Measurements from ENCODE around the gene AMACR.

The AMACR gene

DNA sequence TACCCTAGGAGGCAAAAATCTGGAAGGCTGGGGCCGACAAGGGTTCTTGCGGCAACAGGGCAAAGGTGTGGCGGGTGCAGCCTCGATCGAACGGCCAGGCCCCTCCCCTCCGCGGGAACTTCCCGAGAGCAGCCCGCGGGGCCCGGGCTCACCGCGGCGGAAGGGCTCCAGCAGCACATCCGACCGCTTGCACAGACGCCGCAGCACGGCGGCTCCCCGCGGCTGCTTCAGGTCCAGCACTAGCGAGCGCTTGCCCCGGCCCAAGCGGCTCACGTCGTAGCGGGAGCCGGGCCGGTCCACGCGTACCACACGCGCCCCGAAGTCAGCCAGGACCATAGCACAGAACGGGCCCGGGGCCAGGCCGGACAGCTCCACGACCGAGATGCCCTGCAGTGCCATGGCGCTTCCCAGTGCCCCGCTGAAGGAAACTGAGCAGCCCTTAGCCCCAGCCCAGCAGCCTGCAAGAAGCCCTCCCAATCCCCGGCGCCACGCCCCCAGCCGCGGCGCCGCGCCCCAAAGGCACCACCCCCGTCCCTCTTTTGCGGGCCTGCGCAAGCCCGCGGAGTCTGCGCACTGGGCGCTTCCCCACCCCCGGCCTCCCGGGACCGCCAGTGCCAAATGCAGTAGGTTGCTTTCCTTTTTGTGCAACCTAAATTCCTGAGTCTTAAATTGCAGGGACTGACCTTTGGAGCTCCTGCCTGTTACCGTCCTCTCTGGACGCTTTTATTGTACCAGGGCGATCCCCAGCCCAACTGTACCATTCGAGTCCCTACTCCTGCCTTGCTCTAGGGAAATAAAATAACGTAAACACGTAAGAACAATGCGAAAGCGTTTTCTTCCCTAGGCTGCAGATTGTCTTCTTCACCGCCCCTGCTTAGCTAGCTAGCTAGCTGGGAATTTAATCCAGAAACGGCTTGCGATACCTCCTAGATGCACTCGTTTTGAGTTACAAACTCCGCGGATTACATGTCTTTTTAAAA lies at the start of gene AMACR:
Gene AMACR, minus strand, starts transcription at position 430 of the 980 bp plus-strand sequence. Its CDS starts 31 bp downstream, at position 399.
- peak; percentile 95 for DNase-seq

DNA sequence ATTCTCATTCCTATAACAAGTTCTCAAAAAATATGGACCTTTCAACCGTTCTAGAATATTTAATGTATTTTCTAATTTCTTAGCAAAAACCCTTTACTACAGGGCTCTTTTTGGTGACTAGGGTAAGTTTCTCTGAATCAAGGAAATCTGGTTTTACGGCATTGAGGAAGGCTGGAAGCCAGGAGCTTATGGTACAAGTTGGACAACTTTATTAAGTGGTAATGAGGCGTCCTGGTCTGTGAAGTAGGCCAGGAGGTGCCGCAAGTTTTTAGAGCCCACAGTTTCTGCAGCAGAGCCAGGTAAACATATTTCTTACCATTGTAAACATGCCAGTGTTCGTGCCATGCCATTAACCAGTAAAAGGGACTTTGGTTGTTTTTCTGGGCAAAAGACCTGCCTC lies 49.7 kb upstream of the AMACR start:
- no peak for DNase-seq

DNA sequence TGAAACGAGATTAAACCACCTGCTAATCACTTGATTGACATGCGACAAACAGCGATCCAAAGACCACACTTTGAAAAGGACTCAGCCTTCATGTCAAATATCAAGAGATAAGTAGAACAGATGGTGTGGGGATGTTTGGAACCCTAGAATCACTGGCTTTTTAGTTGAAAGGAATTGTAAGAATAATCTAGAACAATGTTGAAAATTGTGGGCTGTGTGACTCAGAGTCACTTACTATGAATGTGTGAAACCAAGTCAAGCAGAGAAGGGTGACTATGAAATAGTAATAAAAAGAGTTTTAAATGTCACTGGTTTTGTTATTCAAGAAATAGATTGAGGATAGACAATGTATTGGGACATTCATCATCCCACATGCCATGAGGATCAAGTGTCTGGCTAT lies 49.3 kb upstream of the AMACR start:
- no peak for DNase-seq

DNA sequence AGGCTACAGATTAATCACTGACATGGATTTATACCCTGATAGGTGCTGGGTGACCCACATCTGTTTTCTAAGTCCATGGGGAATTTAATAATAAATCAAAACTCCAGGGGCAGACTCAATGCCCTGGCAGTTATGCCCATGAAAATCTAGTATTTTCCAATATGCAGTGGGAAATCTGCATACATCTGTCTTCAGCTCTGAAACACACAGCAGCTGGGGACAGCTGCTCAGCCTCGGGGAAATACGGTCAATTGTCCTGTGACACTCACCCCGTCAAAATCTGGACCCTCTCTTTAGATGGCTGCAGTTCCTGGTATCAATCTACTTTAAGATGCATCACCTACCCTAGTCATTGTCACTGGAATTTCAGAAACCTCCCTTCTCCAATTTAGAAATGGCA lies 47.8 kb upstream of the AMACR start:
- DNase-seq, result no peak

DNA sequence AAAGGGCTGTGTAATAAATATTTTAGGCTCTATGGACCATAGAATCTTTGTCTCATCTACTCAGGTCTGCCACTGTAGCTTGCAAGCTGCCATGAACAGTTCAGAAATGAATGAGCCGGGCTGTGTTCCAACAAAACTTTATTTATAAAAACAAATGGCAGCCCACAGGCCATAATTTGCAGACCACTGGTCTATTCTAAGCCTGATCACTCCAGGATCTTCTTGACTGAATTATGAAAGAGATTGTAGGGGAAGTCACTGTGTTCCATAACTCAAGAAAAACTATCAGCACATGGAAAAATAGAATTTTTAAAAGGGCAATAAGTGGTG lies 46.5 kb upstream of the AMACR start:
- DNase-seq, result no peak

DNA sequence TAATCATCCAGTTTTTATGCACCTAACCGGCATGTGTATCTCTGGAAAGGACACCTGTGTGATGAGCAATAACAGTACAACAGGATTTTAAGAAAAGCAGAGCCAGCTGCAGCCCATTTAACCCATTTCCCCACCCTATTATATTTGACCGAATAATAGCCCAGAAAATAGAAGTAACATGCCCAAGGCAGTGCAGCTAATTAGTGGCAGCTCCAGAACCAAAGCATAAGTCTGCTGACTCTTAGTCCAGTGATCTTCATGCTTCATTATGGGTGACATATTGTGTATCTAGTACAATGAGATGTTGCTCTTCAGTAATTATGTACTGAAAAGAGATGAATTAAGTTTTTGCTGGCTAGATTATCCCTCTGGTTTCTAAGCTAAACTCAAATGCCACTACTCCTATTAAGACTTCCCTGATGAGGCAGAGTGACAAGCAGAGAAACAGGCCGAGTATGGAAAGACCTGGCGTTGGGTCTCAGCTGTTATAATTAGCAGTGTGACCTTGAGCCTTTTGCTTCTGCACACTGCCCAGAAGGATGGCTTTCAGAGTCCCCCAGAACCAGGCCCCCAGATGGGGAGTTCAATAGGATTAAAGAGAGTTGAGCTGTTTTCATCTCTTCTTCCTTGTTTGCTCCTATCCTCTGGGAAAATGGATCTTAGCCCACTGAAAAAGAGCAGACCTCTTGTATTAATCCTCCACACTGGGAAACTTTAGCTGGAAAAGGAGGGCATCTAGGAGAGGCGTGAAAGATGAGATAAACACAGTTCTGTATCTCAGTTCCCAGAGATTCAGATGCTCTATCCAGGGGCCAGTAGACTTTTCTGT lies 45.9 kb upstream of the AMACR start:
- DNase-seq, result no peak

DNA sequence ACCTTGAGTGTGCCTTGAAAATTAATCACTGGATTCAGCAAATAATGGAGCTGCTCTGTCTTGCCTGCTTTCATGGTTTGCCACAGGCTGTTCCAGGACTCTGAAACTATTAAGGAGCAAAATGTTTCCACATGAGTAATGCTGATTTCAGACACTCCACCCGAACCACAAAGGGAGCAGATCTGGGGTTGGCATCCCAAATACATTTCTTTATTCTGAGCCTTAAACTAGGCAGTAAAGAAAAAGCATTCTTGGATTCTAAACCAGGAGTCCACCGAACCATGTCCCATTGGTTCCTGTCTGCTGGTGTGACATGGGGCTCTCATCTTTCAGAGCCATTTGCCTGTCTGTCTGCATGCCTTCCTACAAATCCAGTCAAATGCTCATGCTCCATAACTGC lies 45.3 kb upstream of the AMACR start:
- DNase-seq, result no peak

DNA sequence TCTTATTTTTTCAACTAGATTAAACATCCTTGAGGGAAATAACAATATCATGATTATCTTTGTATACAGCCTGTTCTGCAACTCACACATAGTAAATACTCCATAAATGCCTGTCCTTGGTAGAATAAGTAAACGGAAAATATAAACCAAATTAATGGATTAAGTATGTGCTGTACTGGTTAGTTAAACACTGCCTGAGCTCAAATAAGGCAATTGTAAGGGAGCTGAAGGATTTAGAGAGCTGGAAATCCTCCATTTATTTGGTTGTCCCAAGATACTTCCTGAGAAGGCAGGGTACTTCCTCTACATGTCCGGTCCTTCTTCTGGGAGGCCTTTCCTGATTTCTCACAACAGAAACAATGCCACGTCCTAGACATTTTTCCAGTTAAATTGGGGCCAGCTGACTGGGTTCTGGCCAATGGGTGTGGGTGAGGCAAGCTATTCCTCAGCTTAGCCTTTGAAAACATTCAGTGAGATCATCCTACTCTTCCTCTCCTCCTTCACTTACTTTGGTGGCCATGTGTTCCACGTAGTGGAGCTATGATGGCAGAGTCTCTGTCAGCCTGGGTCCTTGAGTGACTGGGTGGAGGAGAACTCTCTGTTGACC lies 43.6 kb upstream of the AMACR start:
- no peak for DNase-seq

DNA sequence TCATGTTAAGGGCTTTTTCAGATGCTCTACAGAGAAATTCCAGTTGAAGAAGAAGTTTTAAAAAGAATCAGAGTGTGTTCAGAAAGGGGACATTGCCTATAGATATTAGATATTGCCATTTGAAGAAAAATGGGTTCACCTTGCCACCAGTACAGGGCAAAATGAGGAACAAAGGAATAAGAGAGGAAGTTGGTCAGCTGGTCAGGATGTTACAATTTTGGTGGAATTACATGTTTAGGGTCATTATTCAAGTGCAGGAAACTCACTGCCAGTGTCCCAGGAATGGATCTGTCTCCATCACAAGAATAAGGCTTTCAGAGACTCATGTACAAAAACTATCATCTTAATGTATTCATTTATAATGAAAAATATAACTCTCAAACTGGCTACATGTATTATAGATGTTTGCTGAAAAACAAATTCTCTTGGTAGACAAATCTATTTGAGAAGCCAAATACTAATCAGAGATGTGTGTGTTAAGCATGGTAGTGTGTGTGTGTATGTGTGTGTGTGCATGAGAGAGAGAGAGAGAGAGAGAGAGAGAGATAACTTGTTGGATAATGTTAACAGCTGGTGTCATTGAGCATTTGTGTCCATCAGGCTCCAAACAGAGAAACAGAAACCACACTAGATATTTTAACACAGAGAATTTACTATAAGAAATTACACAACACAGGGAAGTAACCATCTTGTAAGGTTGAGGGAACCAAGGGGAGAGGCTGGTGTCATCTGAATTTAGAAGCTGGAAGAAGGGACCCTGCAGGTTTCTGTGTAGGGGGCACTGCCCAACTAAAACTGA lies 40.1 kb upstream of the AMACR start:
- DNase-seq, result no peak

DNA sequence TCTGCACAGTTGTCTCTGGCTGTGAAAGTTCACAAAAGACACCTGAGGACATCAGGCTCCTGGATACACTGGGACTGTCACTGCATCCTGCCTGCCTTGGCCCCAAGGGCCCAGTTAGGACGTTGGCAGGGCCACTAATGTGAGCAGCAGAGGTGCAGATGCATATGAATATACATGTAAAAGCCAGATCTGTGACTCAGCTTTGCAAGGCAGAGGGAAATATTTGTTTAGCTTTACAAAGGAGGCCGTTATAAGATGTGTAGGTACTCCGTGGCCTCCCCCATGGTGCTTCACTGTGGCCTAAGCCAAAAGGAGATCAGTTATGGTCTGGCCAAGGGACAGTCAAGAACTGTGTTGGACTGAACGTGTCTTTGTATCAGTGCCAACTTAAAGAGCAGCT lies 39.3 kb upstream of the AMACR start:
- DNase-seq, result no peak

DNA sequence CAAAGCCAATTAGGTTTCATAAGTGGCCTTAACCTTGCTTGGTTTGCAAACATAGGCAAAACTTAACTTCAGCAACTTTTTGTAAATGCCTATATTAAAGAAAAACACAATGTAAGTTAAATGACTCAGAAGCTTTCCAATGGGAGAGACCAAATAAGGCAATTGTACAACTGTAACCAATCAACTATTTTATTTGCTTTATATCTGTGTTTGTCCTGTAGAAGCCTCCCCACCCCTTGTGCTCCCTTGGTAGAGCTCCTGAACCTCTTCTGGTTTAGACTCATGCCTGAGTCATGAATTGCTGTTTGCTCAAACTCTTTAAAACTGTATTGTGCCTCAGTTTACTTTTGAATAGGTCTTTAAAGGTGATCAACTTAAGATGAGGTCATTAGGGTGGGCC lies 38.1 kb upstream of the AMACR start:
- no peak for DNase-seq

DNA sequence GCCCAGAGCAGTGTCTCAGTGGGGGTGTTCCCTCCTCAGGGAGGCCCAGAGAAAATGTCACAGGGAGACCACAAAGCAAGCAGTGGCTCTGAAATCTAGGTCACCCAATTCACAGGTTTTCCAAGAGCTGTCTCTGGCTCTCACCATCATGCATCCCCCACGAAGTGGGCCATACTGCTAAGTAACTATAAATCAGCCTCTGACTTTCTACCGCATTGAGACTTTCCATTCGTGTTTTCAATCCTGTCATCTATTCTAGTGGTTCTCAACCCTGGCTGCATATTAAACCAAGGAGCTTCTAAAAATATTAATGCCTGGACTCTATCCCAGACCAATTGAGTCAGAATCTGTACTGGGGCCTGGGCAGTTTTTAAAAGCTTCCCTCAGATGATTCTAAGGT lies 37.2 kb upstream of the AMACR start:
- DNase-seq, result no peak

DNA sequence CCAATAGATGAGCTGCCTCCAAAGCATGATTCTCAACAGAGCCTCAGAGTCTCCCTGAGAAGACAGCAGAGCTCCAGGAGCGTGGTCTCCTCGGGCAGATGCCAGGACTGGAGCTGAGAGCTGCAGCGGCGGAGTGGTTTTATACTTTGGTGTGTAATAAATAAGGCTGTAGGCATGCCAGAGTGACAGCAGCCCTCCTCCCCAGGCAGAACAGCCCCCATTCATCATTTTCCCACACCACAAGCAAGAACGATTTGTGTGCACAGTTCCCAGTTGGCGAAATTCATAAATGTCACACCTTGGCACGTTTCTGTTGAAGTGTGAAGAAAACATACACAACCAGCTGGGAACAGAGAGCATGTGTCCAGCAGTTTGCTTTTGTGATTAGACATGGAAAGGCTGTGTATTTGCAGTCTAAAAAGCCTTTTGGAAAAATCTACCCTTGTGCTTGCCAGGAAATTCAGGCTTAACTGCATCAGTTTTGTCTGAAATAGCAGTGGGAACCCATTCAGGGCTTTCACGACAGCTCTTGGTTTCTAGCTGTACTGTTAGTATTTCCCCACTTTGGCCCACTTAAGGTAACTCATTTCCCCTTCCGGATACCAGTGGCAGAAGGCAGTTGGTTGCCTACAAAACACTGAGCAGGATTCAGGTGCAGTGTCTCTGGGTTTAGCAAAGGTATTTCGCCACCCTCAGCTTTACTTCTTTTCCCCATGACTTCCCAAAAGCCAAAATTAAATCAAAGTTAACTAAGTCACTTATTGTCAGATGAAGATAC lies 35.4 kb upstream of the AMACR start, which contains the start of gene C1QTNF3:
Gene C1QTNF3, minus strand, starts transcription at position 115 of the 778 bp plus-strand sequence. Its CDS starts 88 bp downstream, at position 27.
- DNase-seq, result no peak

DNA sequence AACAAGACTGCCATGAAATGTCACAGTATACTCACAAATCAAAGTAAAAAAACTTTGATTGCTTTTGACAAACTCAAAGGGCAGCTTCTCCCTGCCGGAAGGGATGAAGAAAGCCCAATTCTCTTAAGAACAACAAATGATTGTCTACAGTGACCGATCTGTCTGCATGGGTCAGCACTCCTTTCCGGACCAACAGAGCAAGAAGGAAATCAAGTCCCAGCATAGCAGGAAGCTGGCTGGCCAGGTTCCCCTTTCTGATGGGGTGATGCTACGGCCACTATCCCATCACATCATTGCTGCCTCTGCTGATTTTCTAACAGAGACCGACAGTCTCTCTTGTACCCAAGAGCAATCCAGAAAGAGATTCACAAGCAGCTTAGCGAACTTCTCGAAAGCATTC lies 34.5 kb upstream of the AMACR start:
- DNase-seq, result no peak

DNA sequence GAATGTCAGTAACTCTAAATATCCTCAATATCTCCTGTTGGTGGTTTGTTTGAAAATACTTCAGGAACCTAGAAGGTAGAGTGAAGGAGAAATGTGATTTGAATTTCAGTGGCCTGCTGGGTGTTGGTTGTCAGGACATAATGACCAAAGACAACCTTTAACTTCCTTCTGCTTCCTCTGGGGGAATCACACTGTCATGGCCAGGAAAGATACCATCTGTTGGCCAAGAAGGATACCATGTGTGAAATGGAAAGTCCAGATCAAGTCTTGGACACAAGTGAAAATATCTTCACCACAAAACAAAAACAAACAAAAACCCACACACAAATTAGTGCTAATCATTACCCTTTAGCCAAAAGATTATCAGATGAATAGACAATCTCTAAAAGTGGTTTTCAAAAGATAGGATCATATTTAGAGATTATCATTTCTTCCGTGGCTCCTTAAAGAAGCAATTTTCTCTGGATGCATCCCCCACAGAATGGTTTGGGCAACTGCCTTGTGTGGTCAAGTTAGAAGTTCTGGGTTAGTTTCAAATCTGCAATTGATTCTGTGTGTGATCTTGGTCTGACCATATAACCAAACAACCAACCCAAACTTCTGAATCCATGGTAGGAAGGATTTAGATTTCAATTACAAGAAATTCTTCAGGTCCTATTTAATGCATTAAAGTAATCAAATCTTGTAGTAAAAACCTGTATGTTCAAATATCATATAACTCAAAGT lies 33.6 kb upstream of the AMACR start:
- DNase-seq, result no peak

DNA sequence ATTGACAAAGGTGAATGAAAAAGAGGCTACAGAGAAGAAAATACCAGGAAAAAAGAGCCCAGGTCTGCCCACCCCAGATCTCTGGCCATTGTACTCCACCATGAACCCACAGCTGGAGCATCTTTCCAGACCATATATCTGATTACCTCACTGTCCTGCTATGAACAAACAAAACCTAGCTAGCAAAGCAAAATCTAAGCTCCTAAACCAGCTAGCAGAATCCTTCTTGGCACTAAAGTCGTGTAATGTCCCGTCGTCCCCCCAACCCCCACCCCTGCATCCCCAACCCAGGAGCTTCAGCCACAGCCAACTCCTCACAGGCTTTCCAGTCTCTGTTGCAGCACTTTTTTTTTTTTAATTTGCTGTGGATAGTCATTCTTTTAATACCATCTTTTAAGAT lies 32.6 kb upstream of the AMACR start:
- DNase-seq, result no peak

DNA sequence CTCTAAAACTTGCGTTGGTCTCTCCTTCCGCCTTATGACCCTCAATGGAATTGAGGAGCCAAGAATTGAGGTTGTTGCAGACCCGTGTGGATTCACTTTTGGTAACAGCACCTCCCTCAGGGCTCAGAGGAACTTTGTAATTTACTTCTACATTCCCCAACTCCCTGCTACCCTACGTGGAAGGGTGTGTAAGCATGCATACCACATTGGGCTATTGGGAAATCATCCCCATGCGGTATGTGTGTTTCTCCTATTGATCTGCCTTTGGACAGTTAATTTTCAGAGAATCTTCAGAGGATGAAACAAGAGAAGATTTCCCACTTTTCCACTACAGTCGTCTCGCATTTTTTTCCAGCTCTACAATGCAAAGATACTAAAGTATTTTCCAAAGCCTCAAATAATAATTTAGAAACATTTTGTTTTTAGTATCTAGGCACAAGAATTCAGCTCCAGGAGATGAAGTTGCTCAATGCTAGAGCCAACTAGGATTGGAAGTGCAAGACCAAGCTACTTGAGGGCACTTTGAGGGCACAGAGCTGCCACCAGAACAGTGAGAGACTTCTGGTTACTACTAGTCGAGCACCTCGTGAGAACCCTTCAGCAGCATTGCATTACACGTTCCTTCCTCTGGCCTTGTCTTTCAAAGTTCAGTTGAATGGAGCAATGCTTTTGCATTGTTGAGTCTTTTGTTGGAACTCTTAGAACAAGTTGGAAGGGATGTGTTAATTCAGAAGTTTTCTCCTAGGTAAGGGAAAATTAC lies 31.7 kb upstream of the AMACR start:
- DNase-seq, result no peak

DNA sequence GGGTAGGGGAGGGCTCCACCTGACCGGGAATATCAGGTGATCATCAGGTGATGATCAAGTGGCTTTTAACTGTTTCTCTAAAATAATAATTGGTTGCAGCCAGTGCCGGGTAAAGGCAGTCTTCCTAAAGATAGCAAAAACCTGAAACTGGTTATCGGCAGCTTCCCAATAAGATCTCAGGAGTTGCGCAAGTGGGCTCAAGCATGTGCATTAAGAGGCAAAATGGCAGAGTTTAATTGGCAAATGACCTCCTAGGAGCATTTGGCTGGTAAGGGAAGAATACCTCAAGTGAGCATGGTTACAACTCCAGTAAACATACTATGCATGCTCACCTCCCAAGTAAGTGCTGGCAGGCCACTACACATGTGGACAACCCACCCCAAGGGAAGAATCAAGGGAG lies 31.0 kb upstream of the AMACR start:
- DNase-seq, result no peak

DNA sequence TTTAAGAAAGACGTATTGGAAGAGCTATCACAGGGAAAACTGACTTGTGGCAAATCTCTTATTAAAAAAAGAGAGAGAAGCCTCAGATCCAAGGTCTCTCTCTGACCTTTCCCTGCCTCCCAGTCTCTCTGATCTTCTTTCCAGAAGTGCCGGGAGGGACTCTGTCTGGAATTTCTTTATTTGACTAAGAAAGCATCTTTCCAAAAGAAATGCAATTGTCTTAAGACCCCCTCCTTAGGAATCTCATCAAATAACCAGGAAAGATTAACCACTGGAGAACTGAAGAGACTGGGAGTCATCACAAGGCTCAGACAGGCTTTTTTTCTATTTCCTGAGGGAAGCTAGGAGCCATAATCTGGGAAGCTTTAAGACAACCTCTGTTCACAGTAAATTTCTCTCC lies 30.5 kb upstream of the AMACR start:
- DNase-seq, result no peak

DNA sequence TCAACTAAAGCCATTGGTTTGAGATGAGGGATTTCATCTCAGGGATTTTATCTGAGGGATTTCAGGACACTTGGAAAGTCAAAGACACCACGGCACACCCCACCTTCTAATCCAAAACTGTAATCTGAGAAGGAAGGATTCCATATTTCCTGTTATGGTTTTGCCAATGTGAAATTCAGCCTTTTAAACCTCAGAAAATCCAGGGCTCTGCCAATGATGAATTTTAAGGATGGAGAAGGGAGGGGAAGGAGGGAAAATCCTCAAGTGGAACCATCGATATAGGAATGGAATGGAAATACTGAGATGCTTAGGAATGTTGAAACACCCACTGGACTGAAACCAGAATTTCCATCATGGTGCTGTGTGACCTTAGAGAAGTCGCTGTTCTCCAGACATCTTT lies 29.9 kb upstream of the AMACR start:
- no peak for DNase-seq
